T47D (cell line): ENCODE results near the gene TMEM245.

Experiments used
- DNase-seq, 2 experiments: peaks; one replicate each; pipeline versions ENCODE4 v3.0.0 to v3.0.0-alpha.2; 2011 to 2012; ENCODE audit warnings: low read depth in 1 of 2, low spot score in 1 of 2
- JUND ChIP-seq: IDR thresholded peaks from 2 replicates; pipeline ENCODE4 v1.6.1; 2012; ENCODE audit warnings: low read depth
- in situ Hi-C: cut with HindIII; loops from 2 replicates; pipeline ENCODE4 v1.10.0; 2016; ENCODE audit warnings: low sequenced_read_pairs, low pct_unique_long_range_greater_than_20kb

The TMEM245 gene

GRCh38 chr9:109087795-109088194 is 32.0 kb downstream of the TMEM245 start:
- TF ChIP-seq JUND = no peak
- no peak for DNase-seq
- in situ Hi-C loops = no loop called here

GRCh38 chr9:109086221-109086620 is 33.5 kb downstream of the TMEM245 start:
- in situ Hi-C loops = no loop called here
- no peak for TF ChIP-seq JUND
- no peak for DNase-seq

GRCh38 chr9:109085510-109085909 is 34.2 kb downstream of the TMEM245 start:
- no peak for TF ChIP-seq JUND
- DNase-seq = peak in 1 of 2 experiments; percentile 69
- in situ Hi-C loops = no loop called here

GRCh38 chr9:109083813-109084405 is 35.8 kb downstream of the TMEM245 start:
- TF ChIP-seq JUND = no peak
- DNase-seq = no peak
- in situ Hi-C loops = no loop called here

GRCh38 chr9:109083141-109083540 is 36.6 kb downstream of the TMEM245 start:
- in situ Hi-C loops = no loop called here
- no peak for TF ChIP-seq JUND

GRCh38 chr9:109082091-109082620 is 37.6 kb downstream of the TMEM245 start:
- no peak for DNase-seq
- TF ChIP-seq JUND = no peak
- in situ Hi-C loops = no loop called here

More at GRCh38 chr9:109083141-109083540, 36.6 kb downstream of the TMEM245 start:
- DNase-seq = no peak

GRCh38 chr9:109074236-109074889 is 45.4 kb downstream of the TMEM245 start:
- no peak for DNase-seq
- in situ Hi-C loops = no loop called here
- TF ChIP-seq JUND = no peak

GRCh38 chr9:109072821-109073435 is 46.8 kb downstream of the TMEM245 start:
- in situ Hi-C loops = no loop called here
- no peak for DNase-seq
- no peak for TF ChIP-seq JUND

- no peak for DNase-seq
- in situ Hi-C loops = no loop called here
- no peak for TF ChIP-seq JUND
Observed at GRCh38 chr9:109072133-109072692, 47.5 kb downstream of the TMEM245 start.

- in situ Hi-C loops = no loop called here
- no peak for DNase-seq
- no peak for TF ChIP-seq JUND
Observed at GRCh38 chr9:109068764-109069163, 51.0 kb downstream of the TMEM245 start.

GRCh38 chr9:109064963-109065702 is 54.6 kb downstream of the TMEM245 start:
- DNase-seq = no peak
- in situ Hi-C loops = no loop called here
- no peak for TF ChIP-seq JUND

GRCh38 chr9:109063760-109064159 is 56.0 kb downstream of the TMEM245 start:
- DNase-seq = no peak
- TF ChIP-seq JUND = no peak
- in situ Hi-C loops = no loop called here
